Pancreas (tissue), 10 donors: ENCODE data around the gene TBX18. TPM values are rescaled to one million over a fixed set of nuclear protein-coding genes. Genes with fewer than 3 reads are reported as not detected.

Experiments used
- ATAC-seq, 4 donors: fragments of 200-7000 bp; cut with Tn5 transposase; one replicate each; pipeline versions ENCODE4 v1.8.0 to v1.9.1; 2020; ENCODE audit warnings: mild to moderate bottlenecking in 4 of 4, moderate library complexity in 4 of 4
- DNase-seq, 6 donors: peaks; one replicate each; pipeline ENCODE4 v3.0.0-alpha.2; 2020
- FAIRE-seq: peaks from 2 replicates; lab custom pipeline; 2012; peaks lifted over from hg19 to GRCh38; lab: Jason Lieb, UNC
- H3K27ac ChIP-seq, 4 donors: fragments of 200-600 bp; sonication (generic); 1 replicate in 3 of 4; 2 replicates in 1 of 4; pipeline versions ENCODE4 v1.5.0 to v1.8.0; 2020
- H3K27me3 ChIP-seq, 4 donors: fragments of 200-600 bp; one replicate each; pipeline ENCODE4 v1.8.0; 2021
- H3K36me3 ChIP-seq, 3 donors: fragments of 200-600 bp; sonication (generic) in 1 of 3; one replicate each; pipeline versions ENCODE4 v1.5.0 to v1.8.0; 2020 to 2021
- H3K4me1 ChIP-seq, 3 donors: fragments of 200-600 bp; one replicate each; pipeline ENCODE4 v1.8.0; 2021
- H3K4me3 ChIP-seq, 4 donors: fragments of 200-600 bp; sonication (generic) in 2 of 4; one replicate each; pipeline versions ENCODE4 v1.5.0 to v1.8.0; 2020 to 2021
- H3K9me3 ChIP-seq, 4 donors: fragments of 200-600 bp; one replicate each; pipeline ENCODE4 v1.8.0; 2021
- WGBS, 2 donors: extraction: QIAGEN DNeasy Blood & Tissue Kit; methylation state at CpG; one replicate each; pipeline ENCODE4 v1.1.7; 2013; 5-methylcytosine and 5-hydroxymethylcytosine counted together
- intact Hi-C, 3 donors: fragments of 100-400 bp; cut with DNase I; formaldehyde crosslinking; loops; one replicate each; pipeline versions ENCODE4 v1.11.1 to v1.14.2; 2022
- polyA plus RNA-seq, 2 donors: library from polyadenylated mRNA; stranded (reverse); fragments of 200-250 nt; gene quantifications; one replicate each; pipeline ENCODE4 v1.2.3, GENCODE V29; 2013
- total RNA-seq, 6 donors: library from RNA; stranded (reverse); fragmentation: NEBNext Ultra II Directional in 4 of 6; extraction: Animal tissue kit (Norgen Biotek cat#: 25700) in 4 of 6; gene quantifications; one replicate each; pipeline versions ENCODE4 v1.2.1 to v1.2.4, GENCODE V29; 2021 to 2023
- TF ChIP-seq, protein P1 (sequence below), 4 donors: fragments of 200-600 bp; sonication (generic) in 3 of 4; IDR thresholded peaks; one replicate each; pipeline versions ENCODE4 v1.5.0 to v1.8.0; 2021; ENCODE audit warnings: antibody characterized with exemption in 4 of 4
- donor health status: healthy with polysubstance abuse.
- donor health status: DM: no; HTN: no; CAD: no; lungs with moderate emphysema.
- donor health status: DM: no; HTN: no; CAD: no.
- donor health status: control.
- donor health status: control.
- donor health status: Bipolar disorder and iron deficiency.
- donor health status: DM: yes; HTN: yes; CAD: no.
- donor health status: DM: no; HTN: no; CAD: no.
- donor health status: DM: no; HTN: no; CAD: no.
- donor health status: DM: yes; HTN: yes; CAD: no.

The TBX18 gene
- total RNA-seq (under 1 TPM in 5 of 6 donors, not detected in 1; 0.08 to 0.84 (median 0.34) TPM), polyA plus RNA-seq (under 1 TPM; 0.63 to 0.80 TPM)

DNA sequence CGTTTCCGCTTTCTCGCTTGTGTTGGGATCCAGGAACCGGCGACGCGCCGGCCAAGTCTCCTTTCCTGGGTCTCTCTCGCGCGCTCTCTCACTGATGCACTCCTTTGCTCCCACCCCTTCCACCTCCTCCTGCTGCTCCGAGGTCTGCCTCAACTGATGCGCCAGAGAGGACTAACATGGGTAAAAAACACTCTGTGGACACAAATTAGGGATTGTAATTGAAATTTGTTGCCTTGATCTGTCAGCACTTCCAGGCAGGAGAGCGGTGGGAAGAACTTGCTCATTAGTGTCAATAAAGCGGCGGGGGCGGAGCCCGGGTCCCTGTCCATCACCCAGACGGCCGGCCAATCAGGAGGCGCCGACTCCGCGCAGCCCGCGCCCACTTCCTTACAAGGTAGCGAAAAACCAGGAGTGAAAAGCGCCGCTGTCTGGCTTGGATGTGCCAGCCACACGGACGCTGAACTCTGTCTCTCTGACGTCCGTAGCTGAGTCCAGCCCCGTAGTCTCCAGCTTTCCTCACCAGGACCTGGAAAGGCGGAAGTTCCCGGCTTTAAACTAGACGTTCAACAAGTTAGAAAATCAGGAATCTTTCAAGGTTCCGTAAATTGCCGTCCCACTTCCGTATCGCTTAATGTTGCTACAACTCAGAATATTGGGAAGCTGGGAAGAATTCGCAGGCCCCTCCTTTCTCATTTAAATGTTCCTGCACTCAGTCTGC, at the start of gene TBX18:
Gene TBX18 (minus strand): TSS at position 267 of the 718 bp plus-strand sequence. CDS start 417 bp downstream, outside the sequence.
- peak within 1 kb of the TSS in 3 of 4 donors; percentile 0 to 41 (median 23) for H3K4me3 ChIP-seq
- ATAC-seq (peak; percentile 79 to 91 (median 86)), DNase-seq (peak; percentile 42 to 83 (median 70)), FAIRE-seq (no peak)
- no peak within 1 kb of the TSS for H3K27ac ChIP-seq
- TF ChIP-seq, protein P1, sequence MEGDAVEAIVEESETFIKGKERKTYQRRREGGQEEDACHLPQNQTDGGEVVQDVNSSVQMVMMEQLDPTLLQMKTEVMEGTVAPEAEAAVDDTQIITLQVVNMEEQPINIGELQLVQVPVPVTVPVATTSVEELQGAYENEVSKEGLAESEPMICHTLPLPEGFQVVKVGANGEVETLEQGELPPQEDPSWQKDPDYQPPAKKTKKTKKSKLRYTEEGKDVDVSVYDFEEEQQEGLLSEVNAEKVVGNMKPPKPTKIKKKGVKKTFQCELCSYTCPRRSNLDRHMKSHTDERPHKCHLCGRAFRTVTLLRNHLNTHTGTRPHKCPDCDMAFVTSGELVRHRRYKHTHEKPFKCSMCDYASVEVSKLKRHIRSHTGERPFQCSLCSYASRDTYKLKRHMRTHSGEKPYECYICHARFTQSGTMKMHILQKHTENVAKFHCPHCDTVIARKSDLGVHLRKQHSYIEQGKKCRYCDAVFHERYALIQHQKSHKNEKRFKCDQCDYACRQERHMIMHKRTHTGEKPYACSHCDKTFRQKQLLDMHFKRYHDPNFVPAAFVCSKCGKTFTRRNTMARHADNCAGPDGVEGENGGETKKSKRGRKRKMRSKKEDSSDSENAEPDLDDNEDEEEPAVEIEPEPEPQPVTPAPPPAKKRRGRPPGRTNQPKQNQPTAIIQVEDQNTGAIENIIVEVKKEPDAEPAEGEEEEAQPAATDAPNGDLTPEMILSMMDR (IDR thresholded peaks at IDR 0.05): no peak
- H3K4me1 ChIP-seq: no peaks in the 10 kb centered on the region
- intact Hi-C loops: no loop called here
- H3K36me3 ChIP-seq: no peaks in the 10 kb centered on the region
- WGBS, 2 donors: 4% methylated on average over 42 of the region's 42 CpGs
- H3K9me3 ChIP-seq: no peaks in the 10 kb centered on the region
- H3K27me3 ChIP-seq: peaks cover 0 to 95% (median 42%) of the 10 kb centered on the region in 4 donors

DNA sequence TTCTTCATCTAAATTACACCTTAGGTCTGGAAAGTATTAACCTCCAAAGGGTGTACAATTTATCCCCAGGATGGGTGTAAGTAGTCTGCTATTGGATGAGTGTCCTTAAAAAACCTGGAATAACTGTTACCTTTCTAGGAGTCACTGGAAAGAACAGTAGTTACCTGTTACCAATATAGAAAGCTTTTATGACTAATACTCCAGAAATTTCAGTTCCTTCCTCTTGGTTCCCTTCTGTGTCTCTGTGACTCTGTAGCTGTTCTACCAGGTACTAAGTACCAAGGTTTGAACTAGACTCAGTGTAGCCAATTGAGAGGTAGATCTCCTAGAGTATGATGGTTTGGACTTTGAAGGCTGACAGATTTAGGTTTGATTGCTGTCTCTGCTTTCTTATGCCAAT, 47.0 kb upstream of the TBX18 start:
- Histone ChIP-seq H3K36me3 (no peaks in the 10 kb centered on the region), H3K4me1 (no peaks in the 10 kb centered on the region), H3K4me3 (no peak overlapping the region), H3K9me3 (no peaks in the 10 kb centered on the region), H3K27ac (no peak overlapping the region), H3K27me3 (no peaks in the 10 kb centered on the region)
- no peak for DNase-seq
- ATAC-seq: no peak
- TF ChIP-seq, protein P1 (IDR thresholded peaks at IDR 0.05): no peak
- intact Hi-C loops: no loop called here
- no peak for FAIRE-seq

DNA sequence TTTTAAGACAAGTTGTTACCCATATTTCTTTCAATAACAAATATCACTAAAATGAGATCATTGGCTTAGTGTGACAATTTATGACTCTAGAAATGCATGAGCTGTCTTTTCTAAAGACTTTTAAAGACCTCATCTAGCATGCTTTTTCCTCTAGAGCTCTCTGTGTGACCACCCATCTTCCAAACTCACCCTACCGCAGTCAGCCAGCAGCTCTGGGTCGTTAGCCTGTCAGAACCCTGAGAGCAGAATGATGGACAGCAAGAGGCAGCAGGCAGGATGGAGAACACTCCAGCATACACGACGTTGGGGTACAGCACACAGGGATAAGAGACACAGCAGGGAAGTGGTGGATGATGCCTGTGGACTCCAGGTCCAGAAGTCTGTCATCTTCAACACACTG, 45.1 kb upstream of the TBX18 start:
- H3K27ac ChIP-seq: no peak overlapping the region
- TF ChIP-seq, protein P1 (IDR thresholded peaks at IDR 0.05): no peak
- no peaks in the 10 kb centered on the region for H3K9me3 ChIP-seq
- H3K36me3 ChIP-seq: no peaks in the 10 kb centered on the region
- intact Hi-C loops: no loop called here
- no peak for FAIRE-seq
- 14% methylated on average over 4 of the region's 4 CpGs for WGBS, 2 donors
- no peak for ATAC-seq
- no peak overlapping the region for H3K4me3 ChIP-seq
- H3K4me1 ChIP-seq: no peaks in the 10 kb centered on the region
- no peak for DNase-seq
- no peaks in the 10 kb centered on the region for H3K27me3 ChIP-seq

DNA sequence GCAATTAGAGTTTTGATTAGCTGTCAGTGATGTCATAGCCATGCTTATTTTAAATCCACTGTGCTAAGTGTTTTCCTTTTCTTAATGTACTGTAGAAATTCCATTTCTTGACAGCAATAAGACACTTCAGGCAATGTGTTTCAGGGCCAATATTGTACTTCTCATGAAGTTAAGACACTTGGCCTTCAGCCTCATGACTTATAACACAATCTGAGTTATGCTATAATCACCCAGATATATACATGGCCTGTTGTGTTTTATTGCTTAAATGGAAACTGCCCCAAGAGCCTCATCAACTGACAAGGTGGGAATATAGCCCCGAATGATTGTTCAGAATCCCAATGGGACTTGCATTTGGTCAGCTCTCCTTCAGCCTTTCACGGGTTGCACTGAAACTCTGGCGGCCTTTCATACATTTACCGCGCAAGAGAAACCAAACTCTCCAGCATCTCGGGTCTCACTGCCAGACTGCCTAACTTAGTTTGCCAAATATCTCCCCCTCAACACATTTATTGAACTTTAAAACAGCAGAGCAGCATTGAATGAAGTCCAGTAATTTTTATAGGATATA, 44.2 kb upstream of the TBX18 start:
- Histone ChIP-seq H3K27me3 (no peaks in the 10 kb centered on the region), H3K9me3 (no peaks in the 10 kb centered on the region), H3K4me1 (no peaks in the 10 kb centered on the region), H3K4me3 (no peak overlapping the region), H3K36me3 (no peaks in the 10 kb centered on the region), H3K27ac (no peak overlapping the region)
- TF ChIP-seq, protein P1 (IDR thresholded peaks at IDR 0.05): no peak
- 65 to 76% methylated on average over 6 of the region's 6 CpGs for WGBS, 2 donors
- no peak for FAIRE-seq
- ATAC-seq: no peak
- intact Hi-C loops: no loop called here
- DNase-seq: no peak

DNA sequence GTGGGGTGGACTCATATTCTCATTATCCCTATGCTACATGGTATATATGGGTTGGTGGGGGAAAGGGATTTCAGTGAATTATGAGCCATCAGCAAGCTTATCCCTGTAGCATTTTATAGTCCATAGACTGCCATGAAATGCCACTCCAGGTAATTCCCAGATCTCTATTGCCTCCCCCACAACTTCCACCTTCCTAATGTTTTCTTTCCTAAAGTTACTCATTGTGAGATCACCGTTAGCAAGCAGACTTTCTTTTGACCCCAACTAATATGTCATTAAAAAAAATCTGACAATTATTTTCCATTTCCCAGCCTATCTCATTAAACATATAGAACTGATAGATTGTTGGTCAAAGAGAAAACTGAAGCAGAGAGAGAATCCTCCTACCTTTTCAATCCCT, 40.7 kb upstream of the TBX18 start:
- Histone ChIP-seq H3K9me3 (no peaks in the 10 kb centered on the region), H3K36me3 (no peaks in the 10 kb centered on the region), H3K27ac (no peak overlapping the region), H3K27me3 (no peaks in the 10 kb centered on the region), H3K4me1 (no peaks in the 10 kb centered on the region), H3K4me3 (no peak overlapping the region)
- DNase-seq (no peak), ATAC-seq (no peak), FAIRE-seq (no peak)
- TF ChIP-seq, protein P1 (IDR thresholded peaks at IDR 0.05): no peak
- intact Hi-C loops: no loop called here
- WGBS, 2 donors: 31 to 45% methylated on average over 1 of the region's 1 CpG
